OCI-LY1 (cell line): ENCODE measurements around the gene FBLN2.

Experiments used
- H2AFZ ChIP-seq: fragments of 200-600 bp; sonication (generic), shearing (Covaris generic); 2 replicates; pipeline ENCODE4 v1.6.0; 2014; ENCODE audit warnings: antibody characterized with exemption, mild to moderate bottlenecking, low read length
- H3F3A ChIP-seq: fragments of 200-600 bp; sonication (generic), shearing (Covaris generic); 2 replicates; pipeline ENCODE4 v1.6.0; 2014; ENCODE audit warnings: mild to moderate bottlenecking, antibody characterized with exemption, low read length, moderate library complexity; ENCODE audit not compliant: insufficient read depth
- H3K27ac ChIP-seq: fragments of 200-600 bp; sonication (generic); 2 replicates; pipeline ENCODE4 v1.5.1; 2014; ENCODE audit warnings: low read length, mixed run types, mild to moderate bottlenecking, low read depth; ENCODE audit not compliant: poor library complexity, severe bottlenecking
- H3K27me3 ChIP-seq: fragments of 200-600 bp; sonication (generic); 2 replicates; pipeline ENCODE4 v1.6.0; 2014; ENCODE audit warnings: antibody characterized with exemption, mild to moderate bottlenecking, low read length, moderate library complexity; ENCODE audit not compliant: insufficient read depth
- H3K36me3 ChIP-seq: fragments of 200-600 bp; sonication (generic); 2 replicates; pipeline ENCODE4 v1.6.1; 2014; ENCODE audit warnings: mild to moderate bottlenecking, antibody characterized with exemption, low read length, moderate library complexity, mixed read lengths; ENCODE audit not compliant: insufficient read depth
- H3K4me1 ChIP-seq: fragments of 200-600 bp; sonication (generic); 2 replicates; pipeline ENCODE4 v1.5.1; 2014; ENCODE audit warnings: mild to moderate bottlenecking, low read length, moderate library complexity; ENCODE audit not compliant: insufficient read depth, severe bottlenecking
- H3K4me2 ChIP-seq: fragments of 200-600 bp; sonication (generic), shearing (Covaris generic); 2 replicates; pipeline ENCODE4 v1.6.1; 2014; ENCODE audit warnings: low read length
- H3K4me3 ChIP-seq: fragments of 200-600 bp; sonication (generic); 2 replicates; pipeline ENCODE4 v1.5.1; 2014; ENCODE audit warnings: low read length, low read depth, mild to moderate bottlenecking, mixed read lengths; ENCODE audit not compliant: poor library complexity, severe bottlenecking
- H3K79me2 ChIP-seq: fragments of 200-600 bp; shearing (Covaris generic); 2 replicates; pipeline ENCODE4 v1.6.1; 2016; ENCODE audit warnings: mixed run types, low read length, mixed read lengths; ENCODE audit not compliant: insufficient read depth
- H3K9ac ChIP-seq: fragments of 200-600 bp; sonication (generic), shearing (Covaris generic); 2 replicates; pipeline ENCODE4 v1.6.1; 2014; ENCODE audit warnings: mild to moderate bottlenecking, low read length, mixed read lengths
- H3K9me2 ChIP-seq: fragments of 200-600 bp; sonication (generic), shearing (Covaris generic); 2 replicates; pipeline ENCODE4 v1.6.1; 2014; ENCODE audit warnings: low read depth, mild to moderate bottlenecking, low read length, mixed read lengths
- H3K9me3 ChIP-seq: fragments of 200-600 bp; shearing (Covaris generic); 2 replicates; pipeline ENCODE4 v1.6.1; 2014; ENCODE audit warnings: low read length, mixed read lengths
- H4K20me1 ChIP-seq: fragments of 200-600 bp; sonication (generic), shearing (Covaris generic); 2 replicates; pipeline ENCODE4 v1.6.0; 2016; ENCODE audit warnings: mild to moderate bottlenecking, low read length; ENCODE audit not compliant: insufficient read depth
- CTCF ChIP-seq: fragments of 200-600 bp; sonication (generic), shearing (Covaris generic); IDR thresholded peaks from 2 replicates; pipeline ENCODE4 v1.5.1; 2017; ENCODE audit warnings: mild to moderate bottlenecking, antibody characterized with exemption, low read length, moderate library complexity, mixed read lengths
- EZH2 ChIP-seq: fragments of 200-600 bp; sonication (generic), shearing (Covaris generic); IDR thresholded peaks from 2 replicates; pipeline ENCODE4 v1.8.0; 2017; ENCODE audit warnings: borderline replicate concordance, mixed run types, mild to moderate bottlenecking, antibody characterized with exemption, low read length, moderate library complexity, mixed read lengths

The FBLN2 gene

GRCh38 chr3:13502791-13503060 is 46.2 kb upstream of the FBLN2 start:
- no peak overlapping the region for H3K27ac ChIP-seq
- no peaks in the 10 kb centered on the region for H3K27me3 ChIP-seq
- TF ChIP-seq CTCF = no peak
- no peak for TF ChIP-seq EZH2
- H3K9me2 ChIP-seq = no peaks in the 10 kb centered on the region
- H3F3A ChIP-seq = no peaks in the 10 kb centered on the region
- no peak overlapping the region for H3K4me3 ChIP-seq
- no peaks in the 10 kb centered on the region for H3K79me2 ChIP-seq
- no peaks in the 10 kb centered on the region for H4K20me1 ChIP-seq
- no peak overlapping the region for H2AFZ ChIP-seq
- no peaks in the 10 kb centered on the region for H3K9me3 ChIP-seq
- no peaks in the 10 kb centered on the region for H3K36me3 ChIP-seq
- H3K4me2 ChIP-seq = no peak overlapping the region
- H3K9ac ChIP-seq = no peak overlapping the region
- H3K4me1 ChIP-seq = no peaks in the 10 kb centered on the region

GRCh38 chr3:13504161-13504831 is 44.6 kb upstream of the FBLN2 start:
- Histone ChIP-seq H3K9ac (no peak overlapping the region), H3K27me3 (no peaks in the 10 kb centered on the region), H3F3A (no peaks in the 10 kb centered on the region), H3K9me3 (no peaks in the 10 kb centered on the region), H3K4me2 (no peak overlapping the region), H3K4me3 (no peak overlapping the region), H3K36me3 (no peaks in the 10 kb centered on the region), H3K9me2 (no peaks in the 10 kb centered on the region), H3K79me2 (no peaks in the 10 kb centered on the region), H3K4me1 (no peaks in the 10 kb centered on the region), H4K20me1 (no peaks in the 10 kb centered on the region), H2AFZ (no peak overlapping the region), H3K27ac (no peak overlapping the region)
- TF ChIP-seq CTCF = no peak
- TF ChIP-seq EZH2 = no peak

GRCh38 chr3:13505147-13506130 is 43.5 kb upstream of the FBLN2 start:
- Histone ChIP-seq H3K4me2 (no peak overlapping the region), H3K4me3 (no peak overlapping the region), H3F3A (no peaks in the 10 kb centered on the region), H3K9me3 (no peaks in the 10 kb centered on the region), H3K27ac (no peak overlapping the region), H3K36me3 (no peaks in the 10 kb centered on the region), H4K20me1 (no peaks in the 10 kb centered on the region), H3K9ac (no peak overlapping the region), H3K79me2 (no peaks in the 10 kb centered on the region), H3K4me1 (no peaks in the 10 kb centered on the region), H3K27me3 (no peaks in the 10 kb centered on the region), H2AFZ (no peak overlapping the region), H3K9me2 (no peaks in the 10 kb centered on the region)
- TF ChIP-seq CTCF (no peak), EZH2 (no peak)
